Breast epithelium (tissue), 3 donors: ENCODE results near the gene OBP2B.

ENCODE experiments used
- POLR2A ChIP-seq: fragments of 450-650 bp; IDR thresholded peaks from one replicate; pipeline ENCODE4 v1.6.1; 2016; ENCODE audit warnings: antibody characterized with exemption, mild to moderate bottlenecking, moderate library complexity
- TF ChIP-seq, protein P1 (sequence below), 3 donors: fragments of 450-650 bp; IDR thresholded peaks; one replicate each; pipeline ENCODE4 v1.5.1; 2016 to 2017; ENCODE audit warnings: antibody characterized with exemption in 3 of 3, mild to moderate bottlenecking in 3 of 3, moderate library complexity in 3 of 3

DNA sequence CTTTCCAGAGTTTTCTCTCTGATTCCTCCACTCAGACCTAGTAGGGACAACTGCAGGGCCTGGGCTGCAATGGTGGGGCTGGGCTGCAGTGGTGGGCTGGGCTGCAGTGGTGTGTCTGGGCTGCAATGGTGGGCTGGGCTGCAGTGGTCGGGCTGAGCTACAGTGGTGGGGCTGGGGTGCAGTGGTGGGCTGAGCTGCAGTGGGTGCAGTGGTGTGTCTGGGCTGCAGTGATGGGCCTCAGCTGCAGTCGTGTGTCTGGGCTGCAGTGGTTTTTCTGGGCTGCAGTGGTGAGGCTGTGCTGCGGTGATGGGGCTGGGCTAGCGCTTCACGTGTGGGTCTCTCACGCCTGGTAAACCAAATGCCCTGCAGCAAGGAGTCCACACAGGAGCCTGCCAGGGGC, 38.6 kb upstream of the OBP2B start:
- no peak for TF ChIP-seq POLR2A
- TF ChIP-seq, protein P1, sequence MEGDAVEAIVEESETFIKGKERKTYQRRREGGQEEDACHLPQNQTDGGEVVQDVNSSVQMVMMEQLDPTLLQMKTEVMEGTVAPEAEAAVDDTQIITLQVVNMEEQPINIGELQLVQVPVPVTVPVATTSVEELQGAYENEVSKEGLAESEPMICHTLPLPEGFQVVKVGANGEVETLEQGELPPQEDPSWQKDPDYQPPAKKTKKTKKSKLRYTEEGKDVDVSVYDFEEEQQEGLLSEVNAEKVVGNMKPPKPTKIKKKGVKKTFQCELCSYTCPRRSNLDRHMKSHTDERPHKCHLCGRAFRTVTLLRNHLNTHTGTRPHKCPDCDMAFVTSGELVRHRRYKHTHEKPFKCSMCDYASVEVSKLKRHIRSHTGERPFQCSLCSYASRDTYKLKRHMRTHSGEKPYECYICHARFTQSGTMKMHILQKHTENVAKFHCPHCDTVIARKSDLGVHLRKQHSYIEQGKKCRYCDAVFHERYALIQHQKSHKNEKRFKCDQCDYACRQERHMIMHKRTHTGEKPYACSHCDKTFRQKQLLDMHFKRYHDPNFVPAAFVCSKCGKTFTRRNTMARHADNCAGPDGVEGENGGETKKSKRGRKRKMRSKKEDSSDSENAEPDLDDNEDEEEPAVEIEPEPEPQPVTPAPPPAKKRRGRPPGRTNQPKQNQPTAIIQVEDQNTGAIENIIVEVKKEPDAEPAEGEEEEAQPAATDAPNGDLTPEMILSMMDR (IDR thresholded peaks at IDR 0.05), result no peak
